Duodenal mucosa (tissue), 2 donors: ENCODE measurements around the gene ZSWIM6.

Experiments used
- H3K27ac ChIP-seq: one replicate; pipeline ENCODE4 v1.7.0; 2013; ENCODE audit warnings: low read depth, low read length
- H3K27me3 ChIP-seq, 2 donors: one replicate each; pipeline ENCODE4 v1.7.0; 2013; ENCODE audit warnings: low read length in 2 of 2, control low read depth in 1 of 2; ENCODE audit not compliant: insufficient read depth in 2 of 2, control insufficient read depth in 1 of 2
- H3K36me3 ChIP-seq, 2 donors: one replicate each; pipeline ENCODE4 v1.7.0; 2013; ENCODE audit warnings: low read length in 2 of 2, control low read depth in 1 of 2; ENCODE audit not compliant: insufficient read depth in 2 of 2, control insufficient read depth in 1 of 2
- H3K4me1 ChIP-seq, 2 donors: one replicate each; pipeline ENCODE4 v1.7.0; 2013; ENCODE audit warnings: low read length in 2 of 2, control low read depth in 1 of 2; ENCODE audit not compliant: insufficient read depth in 2 of 2, control insufficient read depth in 1 of 2
- H3K4me3 ChIP-seq, 2 donors: one replicate each; pipeline ENCODE4 v1.7.0; 2013; ENCODE audit warnings: low read length in 2 of 2, low read depth in 1 of 2
- H3K9ac ChIP-seq, 2 donors: one replicate each; pipeline ENCODE4 v1.7.0; 2013; ENCODE audit warnings: low read length in 2 of 2, low read depth in 1 of 2
- H3K9me3 ChIP-seq, 2 donors: one replicate each; pipeline ENCODE4 v1.7.0; 2013; ENCODE audit warnings: low read length in 2 of 2, control low read depth in 1 of 2; ENCODE audit not compliant: control insufficient read depth in 1 of 2

ZSWIM6 gene

GRCh38 chr5:61578858-61579503 is 246.9 kb downstream of the ZSWIM6 start:
- Histone ChIP-seq H3K36me3 (no peaks in the 10 kb centered on the region), H3K4me3 (no peak overlapping the region), H3K27me3 (no peaks in the 10 kb centered on the region), H3K9ac (no peak overlapping the region), H3K4me1 (no peaks in the 10 kb centered on the region), H3K9me3 (no peaks in the 10 kb centered on the region), H3K27ac (no peak overlapping the region)

GRCh38 chr5:61582205-61582820 is 250.3 kb downstream of the ZSWIM6 start:
- no peaks in the 10 kb centered on the region for H3K9me3 ChIP-seq
- no peak overlapping the region for H3K27ac ChIP-seq
- H3K4me3 ChIP-seq, result no peak overlapping the region
- no peaks in the 10 kb centered on the region for H3K4me1 ChIP-seq
- no peaks in the 10 kb centered on the region for H3K36me3 ChIP-seq
- no peak overlapping the region for H3K9ac ChIP-seq
- H3K27me3 ChIP-seq, result no peaks in the 10 kb centered on the region

- Histone ChIP-seq H3K27me3 (no peaks in the 10 kb centered on the region), H3K9ac (no peak overlapping the region), H3K27ac (no peak overlapping the region), H3K4me1 (no peaks in the 10 kb centered on the region), H3K36me3 (no peaks in the 10 kb centered on the region), H3K9me3 (no peaks in the 10 kb centered on the region), H3K4me3 (no peak overlapping the region)
Measured at GRCh38 chr5:61582887-61583286, 250.8 kb downstream of the ZSWIM6 start.

- Histone ChIP-seq H3K4me3 (no peak overlapping the region), H3K4me1 (no peaks in the 10 kb centered on the region), H3K9me3 (no peaks in the 10 kb centered on the region), H3K27me3 (no peaks in the 10 kb centered on the region), H3K9ac (no peak overlapping the region), H3K27ac (no peak overlapping the region), H3K36me3 (no peaks in the 10 kb centered on the region)
Measured at GRCh38 chr5:61586096-61587084, 254.3 kb downstream of the ZSWIM6 start.

- no peaks in the 10 kb centered on the region for H3K4me1 ChIP-seq
Measured at GRCh38 chr5:61587125-61587524, 255.1 kb downstream of the ZSWIM6 start.

GRCh38 chr5:61588216-61588615 is 256.2 kb downstream of the ZSWIM6 start:
- Histone ChIP-seq H3K9me3 (no peaks in the 10 kb centered on the region), H3K4me1 (no peaks in the 10 kb centered on the region), H3K27ac (no peak overlapping the region), H3K36me3 (no peaks in the 10 kb centered on the region), H3K27me3 (no peaks in the 10 kb centered on the region), H3K4me3 (no peak overlapping the region), H3K9ac (no peak overlapping the region)

More at GRCh38 chr5:61587125-61587524, 255.1 kb downstream of the ZSWIM6 start:
- no peak overlapping the region for H3K4me3 ChIP-seq
- H3K9me3 ChIP-seq, result no peaks in the 10 kb centered on the region
- no peaks in the 10 kb centered on the region for H3K27me3 ChIP-seq
- H3K36me3 ChIP-seq, result no peaks in the 10 kb centered on the region
- H3K9ac ChIP-seq, result no peak overlapping the region
- H3K27ac ChIP-seq, result no peak overlapping the region

GRCh38 chr5:61589946-61590345 is 257.9 kb downstream of the ZSWIM6 start:
- H3K9ac ChIP-seq, result no peak overlapping the region
- H3K27me3 ChIP-seq, result no peaks in the 10 kb centered on the region
- no peaks in the 10 kb centered on the region for H3K36me3 ChIP-seq
- no peaks in the 10 kb centered on the region for H3K4me1 ChIP-seq
- no peak overlapping the region for H3K27ac ChIP-seq
- H3K9me3 ChIP-seq, result no peaks in the 10 kb centered on the region
- no peak overlapping the region for H3K4me3 ChIP-seq

GRCh38 chr5:61590473-61590872 is 258.4 kb downstream of the ZSWIM6 start:
- Histone ChIP-seq H3K4me1 (no peaks in the 10 kb centered on the region), H3K27me3 (no peaks in the 10 kb centered on the region), H3K9ac (no peak overlapping the region), H3K27ac (no peak overlapping the region), H3K36me3 (no peaks in the 10 kb centered on the region), H3K4me3 (no peak overlapping the region), H3K9me3 (no peaks in the 10 kb centered on the region)

GRCh38 chr5:61591859-61592258 is 259.8 kb downstream of the ZSWIM6 start:
- no peak overlapping the region for H3K4me3 ChIP-seq
- no peaks in the 10 kb centered on the region for H3K9me3 ChIP-seq
- H3K27me3 ChIP-seq, result no peaks in the 10 kb centered on the region
- H3K27ac ChIP-seq, result no peak overlapping the region
- no peak overlapping the region for H3K9ac ChIP-seq
- H3K4me1 ChIP-seq, result no peaks in the 10 kb centered on the region
- H3K36me3 ChIP-seq, result no peaks in the 10 kb centered on the region

- Histone ChIP-seq H3K4me3 (no peak overlapping the region), H3K27me3 (no peaks in the 10 kb centered on the region), H3K4me1 (no peaks in the 10 kb centered on the region), H3K9ac (no peak overlapping the region), H3K9me3 (no peaks in the 10 kb centered on the region), H3K36me3 (no peaks in the 10 kb centered on the region), H3K27ac (no peak overlapping the region)
Measured at GRCh38 chr5:61595426-61595825, 263.4 kb downstream of the ZSWIM6 start.
